Naive thymus-derived CD8-positive, alpha-beta T cell (primary cell): ENCODE measurements around the gene CAPN1. TPM values are rescaled to one million over a fixed set of nuclear protein-coding genes. Genes with fewer than 3 reads are reported as not detected.

Source experiments
- ATAC-seq, 2 donors: fragments of 150-1000 bp; cut with Tn5 transposase in 1 of 2; sonication (Bioruptor Pico), chemical (Tn5 transposase) in 1 of 2; 1 replicate in 1 of 2; 2 replicates in 1 of 2; pipeline ENCODE4 v1.10.0; 2021; ENCODE audit warnings: mild to moderate bottlenecking in 2 of 2, moderate library complexity in 2 of 2
- POLR2A ChIA-PET: fragments of 350-600 bp; sonication (Branson Sonifier 250); formaldehyde crosslinking; loops from one replicate; lab custom pipeline; 2021; ENCODE audit warnings: antibody characterized with exemption; lab: Charles Lee
- DNase-seq, 10 donors: peaks; one replicate each; pipeline versions ENCODE4 v3.0.0 to v3.0.0-alpha.2; 2020 to 2022
- H3K27ac Mint-ChIP-seq, 10 donors: one replicate each; pipeline ENCODE4 v1.8.0; 2020 to 2022; ENCODE audit warnings: mild to moderate bottlenecking in 10 of 10, mixed read lengths in 10 of 10, moderate library complexity in 4 of 10, inconsistent platforms in 1 of 10
- H3K27me3 Mint-ChIP-seq, 5 donors: one replicate each; pipeline ENCODE4 v1.8.0; 2021 to 2022; ENCODE audit warnings: mixed read lengths in 5 of 5
- H3K36me3 Mint-ChIP-seq, 3 donors: one replicate each; pipeline ENCODE4 v1.8.0; 2020 to 2022; ENCODE audit warnings: mixed read lengths in 3 of 3, mild to moderate bottlenecking in 2 of 3, inconsistent platforms in 1 of 3
- H3K4me1 Mint-ChIP-seq, 4 donors: one replicate each; pipeline ENCODE4 v1.8.0; 2021 to 2022; ENCODE audit warnings: mixed read lengths in 4 of 4
- H3K4me3 Mint-ChIP-seq, 10 donors: one replicate each; pipeline ENCODE4 v1.8.0; 2020 to 2022; ENCODE audit warnings: mild to moderate bottlenecking in 10 of 10, mixed read lengths in 10 of 10, moderate library complexity in 6 of 10, inconsistent platforms in 1 of 10
- H3K9me3 Mint-ChIP-seq, 9 donors: one replicate each; pipeline ENCODE4 v1.8.0; 2020 to 2022; ENCODE audit warnings: mixed read lengths in 9 of 9, mild to moderate bottlenecking in 3 of 9, inconsistent platforms in 1 of 9, moderate library complexity in 1 of 9
- polyA plus RNA-seq, 3 donors: library from polyadenylated mRNA; unstranded; fragments of 300-500 nt; fragmentation: Illumina TruSeq; gene quantifications; one replicate each; pipeline ENCODE4 v1.2.3, GENCODE V29; 2021
- total RNA-seq, 8 experiments: library from RNA in 2 of 8; stranded (reverse) in 2 of 8; gene quantifications; one replicate each; pipeline ENCODE4 v1.2.3 and lab custom pipeline; 2021 to 2026

Gene CAPN1
- total and polyA plus RNA-seq, 5 experiments from 2014 or later, result 75.6 to 106 (median 79.2) TPM

DNA sequence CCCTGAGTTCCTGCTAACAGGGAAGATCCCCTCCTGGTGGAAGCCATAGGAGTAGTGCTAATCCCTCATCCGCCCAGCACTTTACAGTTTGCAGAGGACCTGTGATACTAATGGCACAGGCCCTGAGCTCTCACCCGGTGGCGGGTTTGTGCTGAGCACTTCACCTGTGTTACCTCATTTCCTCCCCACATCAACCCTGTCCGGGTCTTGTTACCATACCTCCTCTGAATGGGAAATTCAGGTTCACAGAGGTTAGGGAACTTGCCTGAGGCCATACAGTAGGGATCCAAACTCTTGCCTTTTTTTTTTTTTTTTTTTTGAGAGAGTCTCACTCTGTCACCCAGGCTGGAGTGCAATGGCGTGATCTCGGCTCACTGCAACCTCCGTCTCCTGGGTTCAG is 25.2 kb downstream of the CAPN1 start:
- Mint-ChIP-seq H3K27ac (no peak overlapping the region), H3K27me3 (no peaks in the 10 kb centered on the region), H3K36me3 (peaks cover 0 to 57% (median 3%) of the 10 kb centered on the region in 3 donors), H3K9me3 (no peaks in the 10 kb centered on the region), H3K4me3 (no peak overlapping the region), H3K4me1 (peaks cover 2 to 11% (median 7%) of the 10 kb centered on the region in 4 donors)
- DNase-seq (no peak), ATAC-seq (no peak)
- POLR2A ChIA-PET, result interaction anchor here (0.6 to 1.9 kb wide), 4 partner anchors 12 to 196 kb away, joined by 3 to 6 read pairs (median 4); no protein-coding TSS in a partner anchor

DNA sequence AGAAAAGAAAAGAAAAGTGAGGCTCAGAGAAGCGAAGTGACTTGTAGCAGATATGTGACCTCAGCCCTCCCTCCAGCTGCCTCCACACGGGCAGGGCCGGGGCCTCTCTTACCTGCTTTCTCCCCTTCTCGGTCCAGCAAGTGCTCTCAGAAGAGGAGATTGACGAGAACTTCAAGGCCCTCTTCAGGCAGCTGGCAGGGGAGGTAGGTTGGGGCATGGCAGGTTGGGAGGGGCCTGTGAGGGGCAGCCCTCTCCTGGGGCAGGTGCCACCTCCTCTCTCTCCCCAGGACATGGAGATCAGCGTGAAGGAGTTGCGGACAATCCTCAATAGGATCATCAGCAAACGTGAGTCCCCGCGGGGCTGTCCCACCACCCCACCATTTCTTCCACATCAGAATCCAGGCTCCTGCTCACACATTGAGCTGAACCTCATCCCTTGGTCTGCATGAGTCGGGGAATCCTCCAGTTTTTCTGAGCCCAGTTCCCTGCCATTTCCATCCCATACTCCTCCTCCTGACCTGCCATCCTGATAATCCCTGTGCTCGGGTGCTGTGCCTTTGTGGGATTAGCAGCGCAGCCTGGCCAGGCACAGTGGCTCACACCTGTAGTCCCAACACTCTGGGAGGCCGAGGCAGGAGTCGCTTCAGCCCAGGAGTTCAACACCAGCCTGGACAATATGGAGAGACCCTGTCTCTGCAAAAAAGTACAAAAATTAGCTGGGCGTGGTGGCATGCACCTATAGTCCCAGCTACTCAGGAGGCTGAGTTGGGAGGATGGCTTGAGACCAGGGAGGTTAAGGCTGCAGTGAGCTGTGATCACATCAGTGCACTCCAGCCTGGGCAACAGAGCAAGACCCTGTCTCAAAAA is 26.4 kb downstream of the CAPN1 start:
- POLR2A ChIA-PET, result interaction anchor here (0.6 kb wide), 1 partner anchor 107 kb away, joined by 3 read pairs; no protein-coding TSS in a partner anchor

DNA sequence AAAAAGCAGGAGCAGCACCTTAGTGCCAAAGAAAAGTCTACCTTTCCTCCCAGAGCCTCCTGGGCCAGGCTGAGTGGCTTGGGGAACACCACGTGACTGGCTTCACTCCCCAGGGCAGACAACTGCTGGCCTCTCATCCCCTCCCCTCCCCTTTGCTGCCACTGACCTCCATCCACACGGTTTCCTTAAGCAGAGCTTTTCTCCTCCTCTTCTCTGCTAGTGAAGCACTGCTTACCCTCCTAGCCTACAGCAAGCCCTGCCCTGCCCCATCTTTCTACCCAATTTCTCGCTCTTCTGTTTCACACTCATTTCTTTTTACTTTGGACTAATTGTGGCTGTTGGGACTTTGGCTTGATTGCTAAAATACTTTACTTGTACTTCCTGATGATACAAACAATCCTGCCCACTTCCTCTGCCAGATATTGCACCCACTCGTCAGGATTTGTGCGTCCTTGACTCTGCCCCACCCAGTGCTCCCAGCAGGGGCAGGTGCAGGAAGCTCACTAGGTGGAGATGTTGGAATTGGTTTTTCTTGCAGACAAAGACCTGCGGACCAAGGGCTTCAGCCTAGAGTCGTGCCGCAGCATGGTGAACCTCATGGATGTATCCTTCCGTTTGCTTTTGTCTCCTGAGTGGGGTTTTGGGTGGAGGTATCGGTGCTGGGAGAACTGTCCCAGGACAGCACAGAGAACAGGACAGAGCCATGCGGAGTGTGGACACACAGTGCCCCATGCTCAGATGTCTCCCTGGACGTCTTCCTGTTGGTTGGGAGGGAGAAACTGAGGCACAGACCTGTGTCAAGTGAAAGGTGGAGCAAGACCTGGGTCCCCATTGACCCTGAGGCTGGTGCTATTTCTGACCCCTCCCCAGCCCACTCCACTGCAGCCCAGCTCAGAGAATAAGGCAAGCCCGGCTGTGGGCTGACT is 27.3 kb downstream of the CAPN1 start:
- Mint-ChIP-seq H3K4me3 (no peak overlapping the region), H3K9me3 (no peaks in the 10 kb centered on the region), H3K36me3 (peaks cover 0 to 53% (median 3%) of the 10 kb centered on the region in 3 donors), H3K4me1 (peaks cover 12 to 27% (median 18%) of the 10 kb centered on the region in 4 donors), H3K27ac (peak overlapping the region in 5 of 10 donors; percentile 3 to 46 (median 29)), H3K27me3 (no peaks in the 10 kb centered on the region)
- DNase-seq, result no peak
- POLR2A ChIA-PET, result no interaction called here
- ATAC-seq, result no peak

More for the DNA sequence above, 26.4 kb downstream of the CAPN1 start:
- ATAC-seq, result no peak
- no peak overlapping the region for H3K27ac Mint-ChIP-seq
- no peaks in the 10 kb centered on the region for H3K27me3 Mint-ChIP-seq
- H3K36me3 Mint-ChIP-seq, result peaks cover 0 to 55% (median 3%) of the 10 kb centered on the region in 3 donors
- no peak overlapping the region for H3K4me3 Mint-ChIP-seq
- no peaks in the 10 kb centered on the region for H3K9me3 Mint-ChIP-seq
- peaks cover 9 to 18% (median 11%) of the 10 kb centered on the region in 4 donors for H3K4me1 Mint-ChIP-seq
- no peak for DNase-seq

DNA sequence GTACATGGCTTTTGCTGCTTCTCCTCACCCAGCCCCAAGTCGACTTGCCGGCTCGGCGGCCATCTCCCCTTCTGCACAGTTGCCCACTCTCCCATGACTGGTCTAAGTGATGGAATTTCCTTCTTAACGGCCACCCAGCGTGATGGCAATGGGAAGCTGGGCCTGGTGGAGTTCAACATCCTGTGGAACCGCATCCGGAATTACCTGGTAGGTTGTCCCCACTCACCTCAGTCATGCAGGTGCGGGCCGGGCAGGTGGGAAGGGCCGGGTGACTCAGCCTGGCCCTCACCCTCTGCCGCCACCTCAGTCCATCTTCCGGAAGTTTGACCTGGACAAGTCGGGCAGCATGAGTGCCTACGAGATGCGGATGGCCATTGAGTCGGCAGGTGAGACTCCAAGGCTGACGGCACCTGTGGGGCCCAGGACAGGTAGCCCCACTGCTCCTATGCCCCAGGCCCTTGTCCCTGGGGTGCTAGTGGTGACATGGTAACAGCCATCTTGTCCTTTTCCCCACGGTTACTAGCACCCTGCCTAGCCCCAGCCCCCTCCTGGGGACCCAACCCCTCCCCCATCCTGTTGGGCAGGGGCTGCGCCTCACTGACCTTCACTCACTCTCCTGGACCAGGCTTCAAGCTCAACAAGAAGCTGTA is 28.1 kb downstream of the CAPN1 start:
- no peak for ATAC-seq
- Mint-ChIP-seq H3K27me3 (no peaks in the 10 kb centered on the region), H3K9me3 (no peaks in the 10 kb centered on the region), H3K36me3 (peaks cover 0 to 49% (median 3%) of the 10 kb centered on the region in 3 donors), H3K27ac (peak overlapping the region in 2 of 10 donors; percentile 21 to 29), H3K4me3 (no peak overlapping the region), H3K4me1 (peaks cover 15 to 30% (median 26%) of the 10 kb centered on the region in 4 donors)
- no peak for DNase-seq
- POLR2A ChIA-PET, result no interaction called here

DNA sequence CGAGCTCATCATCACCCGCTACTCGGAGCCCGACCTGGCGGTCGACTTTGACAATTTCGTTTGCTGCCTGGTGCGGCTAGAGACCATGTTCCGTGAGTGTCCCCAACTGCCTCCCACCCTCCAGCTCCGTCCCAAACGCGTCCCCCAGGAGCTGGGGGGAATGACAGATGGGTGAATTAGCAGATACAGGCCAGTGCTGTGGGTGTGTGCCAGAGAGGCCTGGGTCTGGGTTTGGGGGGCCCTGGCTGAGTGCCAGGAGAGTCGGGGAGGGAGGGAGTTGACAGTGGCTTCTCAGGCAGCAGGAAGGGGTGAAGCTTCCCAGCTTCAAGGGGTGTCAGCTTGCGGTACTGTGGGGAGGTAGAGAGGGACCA is 28.6 kb downstream of the CAPN1 start:
- no peaks in the 10 kb centered on the region for H3K9me3 Mint-ChIP-seq
- peaks cover 16 to 33% (median 29%) of the 10 kb centered on the region in 4 donors for H3K4me1 Mint-ChIP-seq
- POLR2A ChIA-PET, result no interaction called here
- no peak for ATAC-seq
- no peak overlapping the region for H3K4me3 Mint-ChIP-seq
- H3K36me3 Mint-ChIP-seq, result peaks cover 0 to 46% (median 3%) of the 10 kb centered on the region in 3 donors
- no peaks in the 10 kb centered on the region for H3K27me3 Mint-ChIP-seq
- H3K27ac Mint-ChIP-seq, result peak overlapping the region in 1 of 10 donors; percentile 37
- no peak for DNase-seq

DNA sequence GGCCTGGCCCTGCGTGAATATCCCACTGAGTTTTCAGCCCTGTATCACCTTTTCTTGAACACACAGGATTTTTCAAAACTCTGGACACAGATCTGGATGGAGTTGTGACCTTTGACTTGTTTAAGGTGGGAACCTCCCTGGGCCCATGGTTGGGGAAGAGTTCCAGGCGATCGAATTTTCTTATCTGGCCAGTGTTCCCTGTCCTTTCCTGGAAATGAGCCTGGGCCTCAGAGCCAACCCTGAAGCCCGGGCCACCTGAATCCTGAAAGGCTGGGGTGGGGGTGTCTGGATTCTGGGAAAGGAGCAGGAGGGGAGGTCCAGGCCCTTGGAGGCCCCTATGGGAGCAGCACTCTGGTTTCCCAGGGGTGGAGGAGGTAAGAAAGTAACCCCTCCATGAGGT is 29.0 kb downstream of the CAPN1 start:
- no peaks in the 10 kb centered on the region for H3K27me3 Mint-ChIP-seq
- POLR2A ChIA-PET, result no interaction called here
- peaks cover 0 to 43% (median 2%) of the 10 kb centered on the region in 3 donors for H3K36me3 Mint-ChIP-seq
- H3K4me3 Mint-ChIP-seq, result no peak overlapping the region
- H3K4me1 Mint-ChIP-seq, result peaks cover 20 to 37% (median 33%) of the 10 kb centered on the region in 4 donors
- ATAC-seq (no peak), DNase-seq (no peak)
- H3K27ac Mint-ChIP-seq, result peak overlapping the region in 1 of 10 donors; percentile 37
- no peaks in the 10 kb centered on the region for H3K9me3 Mint-ChIP-seq

DNA sequence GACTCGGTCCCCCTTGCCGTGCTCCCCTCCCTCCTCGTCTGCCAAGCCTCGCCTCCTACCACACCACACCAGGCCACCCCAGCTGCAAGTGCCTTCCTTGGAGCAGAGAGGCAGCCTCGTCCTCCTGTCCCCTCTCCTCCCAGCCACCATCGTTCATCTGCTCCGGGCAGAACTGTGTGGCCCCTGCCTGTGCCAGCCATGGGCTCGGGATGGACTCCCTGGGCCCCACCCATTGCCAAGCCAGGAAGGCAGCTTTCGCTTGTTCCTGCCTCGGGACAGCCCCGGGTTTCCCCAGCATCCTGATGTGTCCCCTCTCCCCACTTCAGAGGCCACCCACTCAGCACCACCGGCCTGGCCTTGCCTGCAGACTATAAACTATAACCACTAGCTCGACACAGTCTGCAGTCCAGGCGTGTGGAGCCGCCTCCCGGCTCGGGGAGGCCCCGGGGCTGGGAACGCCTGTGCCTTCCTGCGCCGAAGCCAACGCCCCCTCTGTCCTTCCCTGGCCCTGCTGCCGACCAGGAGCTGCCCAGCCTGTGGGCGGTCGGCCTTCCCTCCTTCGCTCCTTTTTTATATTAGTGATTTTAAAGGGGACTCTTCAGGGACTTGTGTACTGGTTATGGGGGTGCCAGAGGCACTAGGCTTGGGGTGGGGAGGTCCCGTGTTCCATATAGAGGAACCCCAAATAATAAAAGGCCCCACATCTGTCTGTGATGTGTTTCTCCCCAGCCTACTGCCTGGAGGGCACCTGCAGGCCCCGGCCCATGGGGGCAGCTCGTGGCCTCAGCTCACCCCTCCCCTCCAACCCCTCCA is 29.8 kb downstream of the CAPN1 start:
- H3K4me1 Mint-ChIP-seq, result peaks cover 20 to 40% (median 33%) of the 10 kb centered on the region in 4 donors

DNA sequence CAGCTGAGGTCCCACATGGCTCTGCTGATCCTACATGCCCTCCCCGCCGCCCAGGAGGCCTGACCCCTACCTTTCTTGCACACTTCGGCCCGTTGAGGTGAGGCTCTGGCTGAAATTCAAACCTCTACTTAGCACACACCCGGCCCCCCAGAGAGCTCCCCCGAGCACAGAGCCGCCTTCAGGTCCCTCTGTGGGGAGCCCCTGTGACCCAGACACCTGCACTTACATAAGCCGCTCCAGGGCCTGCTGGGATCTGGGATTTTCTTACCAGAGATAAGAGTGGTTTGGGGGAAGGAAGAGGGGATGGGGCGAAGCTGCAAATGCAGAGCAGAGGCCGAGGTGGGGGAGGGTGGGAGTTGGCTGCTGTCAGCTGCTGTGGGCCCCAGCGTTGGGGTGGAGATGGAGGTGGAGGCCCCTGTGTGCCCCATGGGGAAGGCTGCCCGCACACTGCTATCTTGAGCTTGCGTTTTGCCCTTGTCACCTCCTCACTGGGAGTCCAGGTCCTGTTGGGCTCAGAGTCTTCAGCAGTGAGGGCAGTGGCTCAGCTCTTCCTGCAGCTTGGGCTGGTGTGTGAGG is 30.6 kb downstream of the CAPN1 start:
- no peaks in the 10 kb centered on the region for H3K9me3 Mint-ChIP-seq
- ATAC-seq (no peak), DNase-seq (no peak)
- H3K4me1 Mint-ChIP-seq, result peaks cover 20 to 40% (median 33%) of the 10 kb centered on the region in 4 donors
- H3K27me3 Mint-ChIP-seq, result no peaks in the 10 kb centered on the region
- POLR2A ChIA-PET, result interaction anchor here (0.7 to 1.1 kb wide), 3 partner anchors 8 to 33 kb away, joined by 3 to 5 read pairs (median 3); no protein-coding TSS in a partner anchor
- peaks cover 0 to 31% (median 0%) of the 10 kb centered on the region in 3 donors for H3K36me3 Mint-ChIP-seq
- H3K4me3 Mint-ChIP-seq, result no peak overlapping the region
- H3K27ac Mint-ChIP-seq, result peak overlapping the region in 5 of 10 donors; percentile 31 to 78 (median 62)

More for the DNA sequence above, 29.8 kb downstream of the CAPN1 start:
- DNase-seq (no peak), ATAC-seq (no peak)
- Mint-ChIP-seq H3K27me3 (no peaks in the 10 kb centered on the region), H3K9me3 (no peaks in the 10 kb centered on the region), H3K4me3 (no peak overlapping the region), H3K36me3 (peaks cover 0 to 39% (median 0%) of the 10 kb centered on the region in 3 donors), H3K27ac (peak overlapping the region in 2 of 10 donors; percentile 49 to 56)
- POLR2A ChIA-PET, result interaction anchor here (0.7 to 0.8 kb wide), 2 partner anchors 9 to 33 kb away, joined by 3 to 5 read pairs; no protein-coding TSS in a partner anchor

DNA sequence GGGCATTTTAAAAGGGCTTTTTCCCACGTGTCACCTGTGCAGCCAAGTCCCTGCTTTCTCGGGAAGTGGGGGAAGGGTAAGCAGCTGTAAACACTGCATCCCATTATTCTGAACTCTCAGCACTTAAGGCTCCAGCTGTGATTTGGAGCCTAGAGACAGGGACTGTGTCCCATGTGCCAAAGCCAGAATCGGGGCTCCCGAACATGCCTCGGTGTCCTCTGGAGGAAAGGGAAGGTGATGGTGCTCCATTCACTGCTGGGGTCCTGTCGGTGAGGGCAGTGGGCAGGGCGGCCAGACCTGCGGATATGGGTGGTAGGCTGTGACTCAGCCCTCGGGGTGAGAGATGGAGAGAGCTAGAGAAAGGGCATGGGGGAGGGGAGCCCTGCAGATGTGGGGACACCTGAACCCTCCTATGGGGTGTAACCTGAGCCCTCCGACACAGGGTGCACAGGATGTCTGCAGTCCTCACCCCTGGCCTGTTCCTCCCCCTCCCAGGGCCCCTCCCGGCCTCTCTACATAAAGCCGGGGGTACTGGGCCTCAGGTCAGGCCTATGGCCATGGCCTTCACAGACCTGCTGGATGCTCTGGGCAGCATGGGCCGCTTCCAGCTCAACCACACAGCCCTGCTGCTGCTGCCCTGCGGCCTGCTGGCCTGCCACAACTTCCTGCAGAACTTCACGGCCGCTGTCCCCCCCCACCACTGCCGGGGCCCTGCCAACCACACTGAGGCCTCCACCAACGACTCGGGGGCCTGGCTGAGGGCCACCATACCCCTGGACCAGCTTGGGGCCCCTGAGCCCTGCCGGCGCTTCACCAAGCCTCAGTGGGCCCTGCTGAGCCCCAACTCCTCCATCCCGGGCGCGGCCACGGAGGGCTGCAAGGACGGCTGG is 31.8 kb downstream of the CAPN1 start:
- H3K4me1 Mint-ChIP-seq, result peaks cover 20 to 40% (median 33%) of the 10 kb centered on the region in 4 donors
- peak; percentile 58 to 82 for ATAC-seq
- peaks cover 0 to 25% (median 0%) of the 10 kb centered on the region in 3 donors for H3K36me3 Mint-ChIP-seq
- H3K27ac Mint-ChIP-seq, result peak overlapping the region in 6 of 10 donors; percentile 48 to 79 (median 64)
- no peaks in the 10 kb centered on the region for H3K9me3 Mint-ChIP-seq
- H3K4me3 Mint-ChIP-seq, result peak overlapping the region in 7 of 10 donors; percentile 19 to 73 (median 60)
- H3K27me3 Mint-ChIP-seq, result no peaks in the 10 kb centered on the region
- peak in 3 of 10 donors; percentile 17 to 30 (median 18) for DNase-seq
- POLR2A ChIA-PET, result no interaction called here

DNA sequence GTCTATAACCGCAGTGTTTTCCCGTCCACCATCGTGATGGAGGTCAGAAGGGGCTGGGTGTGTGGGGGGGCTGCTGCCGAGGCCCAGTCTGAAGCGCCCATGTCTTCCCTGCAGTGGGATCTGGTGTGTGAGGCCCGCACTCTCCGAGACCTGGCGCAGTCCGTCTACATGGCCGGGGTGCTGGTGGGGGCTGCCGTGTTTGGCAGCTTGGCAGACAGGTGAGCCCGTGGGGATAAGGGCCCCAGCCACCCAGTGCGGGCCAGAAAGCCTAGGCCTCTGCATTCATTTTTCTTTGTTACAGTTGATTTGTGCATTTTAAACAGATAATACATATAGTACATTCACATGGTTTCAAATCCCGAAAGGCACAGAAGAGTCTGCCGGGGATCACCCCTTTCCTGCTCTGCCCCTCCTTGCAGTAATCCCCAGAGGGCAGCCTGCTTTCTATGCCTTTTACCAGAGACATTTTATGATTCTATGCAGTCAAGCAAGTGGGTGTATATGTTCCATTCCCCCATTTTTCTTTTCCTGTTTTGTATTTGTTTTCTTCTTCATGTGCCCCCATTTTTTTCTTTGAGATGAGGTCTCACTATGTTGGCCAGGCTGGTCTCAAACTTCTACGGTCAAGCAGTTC is 32.6 kb downstream of the CAPN1 start:
- ATAC-seq, result no peak
- Mint-ChIP-seq H3K36me3 (peaks cover 0 to 19% (median 0%) of the 10 kb centered on the region in 3 donors), H3K4me3 (peak overlapping the region in 9 of 10 donors; percentile 22 to 72 (median 52)), H3K27ac (peak overlapping the region in 7 of 10 donors; percentile 24 to 92 (median 52)), H3K9me3 (no peaks in the 10 kb centered on the region), H3K27me3 (no peaks in the 10 kb centered on the region), H3K4me1 (peaks cover 19 to 38% (median 32%) of the 10 kb centered on the region in 4 donors)
- DNase-seq, result no peak
- POLR2A ChIA-PET, result no interaction called here
